HuH-7.5 (cell line): Measurements from ENCODE around the gene WDR11.
"Not testable (repeated sequence)": the region's sequence is repeated elsewhere in the genome, so short reads cannot be mapped to it uniquely, and the experiment has no call there.

ENCODE experiments used
- DNase-seq: peaks from one replicate; pipeline ENCODE4 v3.0.0; 2011; ENCODE audit warnings: low spot score

The WDR11 gene

DNA sequence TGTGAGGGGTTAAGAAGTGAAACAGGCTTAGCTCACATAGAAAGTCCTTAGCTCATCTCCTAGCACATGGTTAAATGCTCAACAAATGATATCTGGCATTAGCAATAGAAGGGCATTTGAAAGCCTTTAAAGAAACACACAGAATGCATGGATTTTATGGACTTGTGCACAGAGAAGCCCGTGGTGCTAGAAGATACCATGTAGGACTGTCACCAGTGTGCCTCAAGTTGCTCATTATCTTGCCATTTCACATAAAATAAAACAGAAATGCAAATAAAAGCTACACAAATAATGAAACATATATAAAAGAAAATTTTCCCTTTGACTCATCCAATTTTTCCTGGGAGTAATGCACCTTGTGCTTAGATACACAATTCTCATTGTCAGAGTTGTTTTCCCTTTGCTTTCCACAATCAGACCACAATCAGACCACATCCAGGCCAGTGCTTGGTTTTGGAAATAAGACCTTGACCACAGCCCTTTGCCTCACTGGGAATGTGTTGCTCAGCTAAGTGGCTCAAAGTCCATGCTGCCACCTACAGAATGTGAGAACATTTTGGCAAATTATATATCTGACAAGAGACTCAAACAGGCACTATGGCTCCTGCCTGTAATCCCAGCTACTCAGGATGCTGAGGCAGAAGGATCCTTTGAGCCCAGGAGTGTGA lies 9.5 kb upstream of the WDR11 start:
- no peak for DNase-seq

DNA sequence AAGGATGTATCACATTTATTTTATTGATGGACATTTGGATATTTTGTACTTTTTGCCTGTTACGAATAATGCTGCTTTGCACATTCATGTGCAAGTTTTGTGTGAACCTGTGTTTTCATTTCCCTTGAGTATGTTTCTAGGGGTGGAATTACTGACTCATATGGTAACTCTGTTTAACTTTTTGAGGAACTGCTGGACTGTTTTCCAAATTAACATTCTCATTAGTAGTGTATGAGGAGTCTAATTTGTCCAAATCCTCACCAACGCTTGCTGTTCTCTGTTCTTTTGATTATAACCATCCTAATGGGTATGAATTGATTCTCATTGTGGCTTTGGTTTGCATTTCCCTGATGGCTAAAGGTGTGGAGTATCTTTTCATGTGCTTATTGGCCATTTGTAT lies 3.2 kb downstream of the WDR11 start:
- DNase-seq = no peak

DNA sequence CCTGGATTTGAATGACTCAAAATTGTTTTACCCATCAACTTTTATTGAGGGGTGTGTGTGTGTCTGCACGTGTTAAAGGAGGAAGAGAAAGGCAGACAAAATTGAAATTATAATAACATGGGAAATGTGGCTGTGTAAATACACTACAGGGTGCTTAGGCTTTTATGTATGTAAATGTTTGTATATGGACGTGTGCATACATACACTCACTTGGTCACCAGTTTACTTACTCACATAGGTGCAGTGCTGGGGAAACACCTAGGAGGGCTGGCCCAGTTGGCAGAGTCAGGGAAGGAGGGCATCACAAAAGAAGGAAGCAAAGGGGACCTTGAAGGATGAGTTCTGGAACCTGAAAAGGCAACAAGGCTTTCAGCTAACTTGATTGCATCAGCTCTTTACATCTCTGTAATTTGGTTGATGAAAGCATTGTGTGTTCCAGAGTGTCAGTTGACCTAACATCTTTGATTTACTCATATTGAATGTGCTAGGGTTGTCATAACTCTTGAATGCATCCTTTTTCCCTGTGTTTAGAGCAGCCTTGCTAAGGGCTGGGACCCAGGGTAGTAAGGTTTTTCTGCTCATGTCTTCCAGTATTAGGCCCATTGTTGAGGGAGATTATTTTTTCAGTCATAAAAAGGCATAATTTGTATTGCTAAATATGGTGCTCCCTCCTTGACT lies 10.2 kb downstream of the WDR11 start:
- no peak for DNase-seq

DNA sequence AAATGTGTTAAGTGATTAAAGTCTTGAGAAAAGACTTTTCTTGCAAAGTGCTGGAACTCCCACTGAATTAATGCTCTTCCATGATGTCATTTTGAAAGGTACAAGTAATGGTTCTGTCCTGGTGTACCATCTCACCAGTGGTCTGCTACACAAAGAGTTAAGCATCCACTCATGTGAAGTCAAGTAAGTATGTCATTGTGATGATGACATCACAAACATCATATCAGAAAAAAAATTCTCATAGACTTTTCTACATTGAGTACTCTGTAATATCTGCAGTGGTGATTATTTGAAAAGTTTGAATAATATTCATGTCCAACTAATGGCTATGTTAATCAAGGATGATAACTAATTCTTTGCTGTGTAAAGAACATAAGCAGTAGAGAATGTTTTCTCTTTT lies 22.6 kb downstream of the WDR11 start:
- DNase-seq = no peak

DNA sequence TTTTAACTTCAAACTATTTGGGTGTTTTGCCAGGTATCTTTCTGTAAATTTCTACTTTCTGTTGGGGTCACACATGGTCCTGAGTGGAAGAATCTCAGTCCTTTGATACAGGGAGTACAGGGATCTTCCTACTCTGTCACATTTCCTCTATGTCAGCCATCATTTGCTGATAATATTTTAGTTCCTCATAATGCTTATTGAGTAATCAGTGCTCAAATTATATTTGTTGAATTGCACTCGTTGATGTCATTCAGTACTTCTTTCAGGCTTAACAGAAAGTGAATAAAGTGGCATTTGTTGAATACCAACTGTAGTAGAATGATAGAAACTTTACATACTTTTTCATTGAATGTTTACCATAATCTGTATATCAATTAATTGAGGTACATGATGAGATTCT lies 31.9 kb downstream of the WDR11 start:
- DNase-seq = no peak

DNA sequence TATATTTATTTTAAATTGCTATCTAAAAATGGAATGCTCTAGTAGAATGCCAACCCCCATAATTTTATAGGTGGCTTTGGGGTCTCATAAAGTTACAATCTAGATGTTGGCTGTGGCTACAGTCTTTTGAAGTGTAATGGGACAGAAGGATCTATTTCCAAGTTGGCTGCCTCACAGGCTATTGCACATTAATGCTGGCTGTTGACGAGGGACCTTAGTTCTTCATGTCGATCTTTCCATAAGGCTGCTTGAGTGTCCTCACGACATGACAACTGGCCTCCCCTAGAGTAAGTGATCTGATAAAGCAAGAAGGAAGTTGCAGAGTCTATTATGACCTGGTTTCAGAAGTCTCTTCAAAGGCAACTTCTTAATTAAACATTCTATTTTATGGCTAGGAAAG lies 36.3 kb downstream of the WDR11 start:
- DNase-seq = no peak

DNA sequence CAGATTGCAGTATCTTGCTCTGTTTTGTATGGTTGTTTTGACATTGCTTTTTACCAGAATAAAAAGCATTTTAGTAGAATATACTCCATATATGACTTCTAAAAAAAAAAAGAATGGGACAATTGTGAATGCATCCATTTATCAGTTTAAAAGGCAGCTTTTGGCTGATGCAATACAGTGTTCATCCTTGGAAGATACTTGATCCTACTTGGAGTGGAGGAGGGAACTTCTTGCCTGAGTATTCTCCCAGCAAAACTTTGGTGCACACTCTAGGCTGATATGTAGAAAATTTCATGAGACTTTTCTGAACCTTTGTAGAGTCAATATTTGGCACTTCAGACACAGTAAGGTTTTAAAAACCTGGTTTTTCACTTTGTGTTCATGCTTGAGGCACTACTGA lies 40.2 kb downstream of the WDR11 start:
- no peak for DNase-seq

DNA sequence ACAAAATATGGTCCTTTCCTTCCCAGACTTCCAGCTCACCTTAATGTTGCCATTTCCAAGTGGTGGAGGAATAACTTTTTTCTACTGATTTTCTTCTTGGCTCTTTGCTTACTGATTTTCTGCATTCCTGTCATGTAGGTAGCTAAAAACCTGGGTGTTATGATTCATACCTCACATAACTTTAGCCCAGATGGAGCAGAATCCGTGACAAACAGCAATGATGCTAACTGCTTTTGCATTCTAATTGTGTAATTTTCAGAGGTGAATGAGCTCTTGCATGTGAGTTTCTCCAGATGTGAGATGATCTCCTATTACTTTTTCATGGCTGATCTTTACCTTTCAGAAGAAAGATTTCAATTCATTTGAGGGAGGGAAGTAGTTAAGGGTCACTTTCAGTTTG lies 43.4 kb downstream of the WDR11 start:
- no peak for DNase-seq

DNA sequence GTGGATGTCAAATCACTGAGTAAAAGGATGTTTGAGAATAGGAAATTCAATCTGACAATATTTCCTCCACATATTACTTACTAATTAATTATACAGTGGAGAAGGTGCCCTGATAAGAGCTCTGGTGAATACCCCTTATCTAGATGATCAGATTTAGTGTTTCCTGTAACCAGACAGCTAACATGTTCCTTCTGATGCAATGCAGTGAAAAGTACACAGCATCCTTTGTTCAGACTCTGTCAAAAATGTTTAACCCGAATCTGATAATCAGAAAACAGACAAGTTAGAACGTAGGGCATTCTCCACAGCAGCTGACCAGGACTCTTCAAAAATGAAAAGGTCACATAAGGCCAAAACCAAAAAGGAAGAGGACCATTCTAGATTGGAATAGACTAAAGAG lies 46.2 kb downstream of the WDR11 start:
- DNase-seq = no peak

DNA sequence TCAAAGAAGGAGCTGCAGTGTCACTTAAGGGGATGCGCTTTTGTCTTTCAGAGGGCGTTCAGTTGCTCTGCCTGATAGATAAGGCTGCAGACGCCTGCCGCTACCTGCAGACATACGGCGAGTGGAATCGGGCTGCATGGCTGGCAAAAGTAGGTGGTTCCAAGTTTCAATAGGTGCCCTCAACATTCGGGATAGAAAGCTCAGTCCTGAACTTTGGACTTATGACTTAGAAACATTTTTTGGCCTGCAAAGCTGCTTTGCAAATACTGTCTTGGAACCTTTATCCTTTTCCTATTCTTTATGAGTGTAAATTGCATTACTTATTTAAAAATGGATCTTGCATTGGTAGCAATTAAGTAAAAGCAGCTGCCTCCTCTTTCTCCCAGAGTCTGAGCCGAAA lies 54.1 kb downstream of the WDR11 start:
- DNase-seq = no peak

DNA sequence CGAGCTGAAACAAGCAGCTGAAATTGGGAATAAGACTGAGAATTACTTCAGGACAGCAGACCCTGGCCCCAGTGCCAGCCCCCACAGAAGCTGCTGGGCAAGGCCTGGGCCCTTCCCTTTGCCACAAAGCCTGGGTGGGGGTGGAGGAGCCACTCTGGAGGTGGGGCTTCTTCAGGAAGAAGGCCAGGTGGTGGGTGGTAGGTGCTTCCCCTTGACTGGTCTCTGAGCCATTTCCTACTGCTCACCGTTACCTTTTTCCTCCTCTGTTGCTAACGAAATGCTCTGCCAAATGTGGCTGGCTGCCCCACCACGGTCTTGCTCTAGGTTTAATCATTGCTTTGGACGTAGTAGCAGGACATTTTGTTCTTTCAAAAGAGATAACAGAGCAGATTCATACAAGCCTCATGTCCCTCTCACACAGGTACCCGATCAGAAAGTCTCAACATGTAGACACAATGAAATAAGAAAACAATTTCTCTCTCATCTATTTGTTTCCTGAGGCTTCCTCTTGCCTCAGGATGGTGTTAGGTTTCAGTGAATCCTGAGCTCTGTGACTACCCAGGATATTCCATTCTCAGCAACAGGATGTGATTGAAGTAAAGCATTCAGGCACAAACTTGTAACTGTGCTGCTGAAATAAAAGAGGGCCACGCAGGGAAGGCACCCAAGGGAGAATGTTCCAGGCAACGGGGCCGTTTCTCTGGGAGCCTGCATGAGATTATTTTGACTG lies 66.5 kb downstream of the WDR11 start:
- no peak for DNase-seq

DNA sequence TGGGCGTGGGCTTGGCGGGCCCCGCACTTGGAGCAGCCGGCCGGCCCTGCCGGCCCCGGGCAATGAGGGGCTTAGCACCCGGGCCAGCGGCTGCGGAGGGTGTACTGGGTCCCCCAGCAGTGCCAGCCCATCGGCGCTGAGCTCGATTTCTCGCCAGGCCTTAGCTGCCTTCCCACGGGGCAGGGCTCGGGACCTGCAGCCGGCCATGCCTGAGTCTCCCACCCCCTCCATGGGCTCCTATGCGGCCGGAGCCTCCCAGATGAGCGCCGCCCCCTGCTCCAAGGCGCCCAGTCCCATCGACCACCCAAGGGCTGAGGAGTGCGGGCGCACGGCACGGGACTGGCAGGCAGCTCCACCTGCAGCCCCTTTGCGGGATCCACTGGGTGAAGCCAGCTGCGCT lies 72.7 kb downstream of the WDR11 start:
- not testable (repeated sequence) for DNase-seq

DNA sequence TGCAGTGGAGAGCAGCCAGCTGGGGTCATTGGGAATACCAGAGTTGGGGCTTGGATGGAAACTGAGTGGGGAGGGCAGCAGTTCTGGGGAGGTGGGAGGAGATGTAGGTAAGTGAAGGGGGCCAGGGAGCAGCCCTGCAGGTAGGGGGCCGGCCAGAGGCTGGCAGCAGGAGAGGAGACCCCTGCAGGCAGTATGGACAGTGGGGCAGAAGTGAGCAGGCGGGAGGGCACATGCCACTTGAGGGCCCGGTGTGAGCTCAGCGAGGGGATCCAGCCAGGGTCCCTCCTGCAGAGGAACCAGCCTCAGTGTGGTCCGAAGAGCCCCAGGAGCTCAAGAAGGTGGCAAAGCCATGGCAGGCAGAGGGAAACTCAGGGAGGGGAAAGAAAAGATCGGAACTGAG lies 75.4 kb downstream of the WDR11 start:
- no peak for DNase-seq

DNA sequence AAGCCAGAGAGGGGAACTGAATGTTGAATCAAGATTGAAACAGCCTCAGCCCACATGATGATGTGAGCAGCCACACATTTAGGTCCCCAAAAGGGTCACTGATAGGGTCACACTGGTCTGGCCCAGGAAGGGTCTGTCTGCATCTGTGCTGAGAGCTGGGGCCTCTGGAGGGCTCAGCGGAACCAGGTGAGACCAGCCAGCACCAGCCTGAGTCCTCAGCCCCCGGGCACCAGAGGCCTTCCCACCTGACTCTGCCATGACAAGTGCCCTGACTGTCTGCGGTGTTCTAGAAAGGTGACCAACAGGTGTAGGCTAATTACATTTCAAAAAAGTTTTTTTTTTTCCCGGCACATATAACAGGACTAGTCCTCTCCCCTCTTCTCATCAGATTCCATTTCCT lies 76.2 kb downstream of the WDR11 start:
- no peak for DNase-seq

DNA sequence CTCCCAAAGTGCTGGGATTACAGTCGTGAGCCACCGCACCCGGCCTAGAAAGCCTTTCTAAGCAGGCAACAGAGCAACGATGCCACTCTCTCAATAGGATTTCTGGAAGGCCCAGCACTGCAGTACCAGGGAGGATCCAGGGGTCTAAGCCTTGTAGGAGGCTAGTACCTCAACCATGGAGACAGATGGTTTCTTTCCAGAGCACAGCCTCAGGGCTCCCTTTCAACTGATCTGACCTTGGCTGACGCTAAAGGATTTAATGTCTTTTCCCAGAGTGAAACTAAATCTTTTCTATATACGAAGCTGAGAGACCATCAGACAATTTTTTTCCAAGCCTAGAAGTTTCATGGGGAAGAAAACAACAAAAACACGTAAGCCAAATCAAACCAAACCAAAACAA lies 78.0 kb downstream of the WDR11 start:
- no peak for DNase-seq

DNA sequence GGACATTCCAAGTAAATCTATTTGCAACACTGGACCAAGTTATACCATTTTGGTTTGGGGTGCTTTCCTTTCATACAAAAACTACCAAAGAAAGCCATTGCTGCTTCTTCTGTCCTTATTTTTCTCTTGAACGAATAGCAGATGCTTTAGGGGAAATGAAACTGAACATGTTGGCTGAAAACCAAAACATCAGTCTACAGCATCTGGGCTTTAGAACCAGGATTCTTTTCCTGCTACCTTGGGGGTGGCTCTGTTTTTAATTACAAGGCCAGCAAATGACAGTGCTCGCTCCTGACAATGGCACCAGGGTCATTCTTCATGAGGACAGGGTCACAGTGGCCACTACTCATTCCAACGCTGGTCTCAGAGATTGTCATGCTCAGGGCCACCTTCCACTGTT lies 80.3 kb downstream of the WDR11 start:
- no peak for DNase-seq

DNA sequence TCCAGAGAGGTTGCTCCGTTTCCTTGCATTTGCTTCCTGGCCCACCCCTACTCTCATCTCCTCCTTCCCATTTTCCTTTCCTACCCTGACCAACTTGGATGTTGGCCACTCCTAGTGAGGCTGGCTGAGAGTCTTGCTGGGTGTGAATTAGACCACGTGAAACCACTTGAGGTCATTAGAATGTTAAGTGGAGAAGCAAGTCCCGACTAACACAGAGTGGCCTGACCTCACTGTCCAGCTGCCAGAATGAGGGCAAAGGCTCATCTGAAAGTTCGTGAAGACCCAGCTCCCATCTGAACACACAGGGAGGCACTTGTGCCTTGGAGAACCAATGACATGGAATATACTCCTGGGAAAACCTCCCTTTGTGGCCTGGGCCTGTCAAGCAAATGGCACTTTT lies 80.8 kb downstream of the WDR11 start:
- no peak for DNase-seq

DNA sequence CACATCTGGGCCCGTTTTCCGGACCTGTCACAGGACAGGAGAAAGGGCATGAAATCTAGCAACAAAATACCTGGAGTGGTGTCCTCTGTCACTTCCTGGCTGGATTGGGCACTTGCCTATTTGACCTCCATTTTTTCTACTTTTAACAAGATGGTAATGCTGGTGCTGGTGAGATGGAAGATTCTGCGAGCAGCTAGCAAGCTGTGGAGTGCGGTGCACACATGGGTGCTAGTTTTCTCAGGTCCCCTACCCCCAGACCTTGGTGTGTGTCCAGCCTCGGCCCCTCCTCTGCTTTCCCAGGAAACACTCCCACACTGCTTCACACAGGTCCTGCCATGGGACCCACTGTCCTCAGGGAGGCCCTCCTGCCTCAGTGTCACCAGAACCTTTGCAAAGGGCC lies 87.7 kb downstream of the WDR11 start:
- DNase-seq = no peak

DNA sequence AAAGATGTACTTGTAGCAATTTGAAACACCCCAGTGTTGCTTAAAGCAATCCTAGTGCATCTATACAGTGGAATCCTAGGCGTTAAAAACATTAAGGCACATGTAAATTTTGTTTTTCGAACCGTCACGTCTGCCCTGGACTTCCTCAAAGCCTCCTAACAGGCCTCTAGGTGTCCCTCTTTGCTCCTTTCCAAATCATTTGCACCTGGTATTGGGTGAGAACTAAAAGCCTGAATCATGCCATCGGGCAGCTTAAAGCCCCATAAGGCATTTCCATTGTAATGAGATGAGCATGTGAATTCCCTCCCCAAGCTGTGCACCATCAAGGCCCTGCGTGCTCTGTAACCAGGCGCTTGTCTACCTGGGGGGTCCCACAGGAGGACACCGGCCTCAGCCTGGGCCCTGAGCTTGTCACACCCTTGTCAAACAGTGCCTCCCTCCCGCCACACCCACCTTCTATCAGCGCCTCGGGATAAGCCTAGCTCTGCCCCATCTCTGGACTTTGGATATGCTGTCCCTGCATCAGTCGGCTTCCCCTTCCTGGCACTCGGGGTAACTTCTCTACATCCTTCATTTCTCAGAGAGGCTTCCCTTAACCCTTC lies 89.2 kb downstream of the WDR11 start:
- no peak for DNase-seq

DNA sequence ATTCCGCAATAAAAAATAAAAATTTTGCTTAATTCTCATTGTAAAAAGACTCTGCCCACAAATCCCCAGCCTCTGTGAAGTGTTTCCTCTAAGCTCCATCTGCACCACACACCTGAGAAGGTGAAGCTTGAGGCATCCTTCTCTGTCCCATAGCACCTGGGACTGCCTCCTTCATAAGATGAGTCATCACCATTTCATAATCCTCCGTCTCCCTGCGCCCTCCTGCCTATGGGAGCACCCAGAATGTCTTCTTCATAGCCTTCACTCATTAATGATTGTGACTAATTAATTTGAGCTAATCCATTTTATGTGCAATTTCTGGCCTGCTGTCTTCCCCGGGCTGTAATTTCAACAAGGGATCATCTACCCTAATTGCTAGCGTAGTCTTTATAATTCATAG lies 90.3 kb downstream of the WDR11 start:
- no peak for DNase-seq

DNA sequence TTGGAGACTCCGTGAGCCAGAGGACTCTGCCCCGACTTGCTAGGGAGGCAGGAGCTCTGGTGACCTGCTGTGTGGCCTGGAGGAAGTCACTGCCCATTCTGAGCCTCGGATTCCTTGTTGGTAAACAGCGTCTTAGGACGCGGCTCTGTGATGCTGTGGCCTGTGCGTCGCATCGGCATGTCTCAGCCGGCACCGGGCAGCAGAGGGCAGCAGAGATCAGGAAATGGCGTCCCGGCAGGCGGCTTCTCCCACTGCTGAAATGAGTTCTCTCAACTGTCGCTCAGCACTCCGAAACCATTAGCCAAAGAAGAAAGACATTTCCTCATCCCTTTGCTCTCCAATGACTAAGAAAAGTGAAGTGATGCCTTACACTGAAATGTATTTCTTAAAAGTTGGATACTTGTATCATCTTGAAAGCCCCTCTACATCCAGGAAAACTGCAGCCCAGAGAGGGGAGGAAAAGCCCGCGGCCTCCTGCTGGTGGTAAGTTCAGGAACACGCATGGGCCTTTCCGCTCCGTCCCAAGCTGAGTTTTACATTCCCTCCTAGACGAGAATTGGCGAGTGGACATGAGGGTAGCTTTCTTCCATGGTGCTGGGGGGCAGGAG lies 91.7 kb downstream of the WDR11 start:
- DNase-seq = peak; percentile 75

DNA sequence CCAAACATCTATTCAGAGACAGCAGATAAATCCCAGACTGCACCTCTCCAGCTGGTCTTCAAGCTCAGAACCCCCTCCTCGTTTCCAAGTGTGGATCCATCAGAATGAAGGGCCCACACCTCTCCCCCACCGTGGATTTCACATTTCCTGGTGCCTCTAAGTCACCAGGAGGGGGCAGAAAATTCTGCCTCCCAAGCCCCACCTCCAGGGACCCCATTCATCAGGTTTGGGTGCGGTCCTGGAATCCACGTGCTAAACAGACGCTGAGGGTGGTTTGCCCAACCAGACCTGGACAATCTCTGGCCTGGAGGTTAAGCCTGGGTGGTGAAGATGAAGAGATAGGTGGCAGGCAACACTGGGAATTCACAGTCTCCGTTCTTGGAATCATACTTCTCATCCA lies 92.4 kb downstream of the WDR11 start:
- no peak for DNase-seq
